K562 (cell line): ENCODE measurements around the gene POGZ. TPM values are rescaled to one million over a fixed set of nuclear protein-coding genes. Genes with fewer than 3 reads are reported as not detected.

ENCODE experiments used
- ATAC-seq: fragments of 200-7000 bp; cut with Tn5 transposase; 3 replicates; pipeline ENCODE4 v1.9.1; 2020; ENCODE audit warnings: moderate library complexity
- BruUV-seq: library from RNA; stranded (reverse); fragments of 400-500 nt; replicated peaks from 2 replicates; lab custom pipeline; 2021; lab: Mats Ljungman, UMichigan
- CTCF ChIA-PET: fragments of 300-600 bp; formaldehyde crosslinking; extraction: SDS; loops from one replicate; lab custom pipeline; 2021; ENCODE audit warnings: low intra/inter-chr PET ratio; lab: Yijun Ruan, JAX
- POLR2A ChIA-PET: fragments of 300-600, 350-650 bp; sonication (Branson Sonifier 250); formaldehyde crosslinking; extraction: SDS; loops from one replicate; lab custom pipeline; 2021; ENCODE audit warnings: antibody characterized with exemption, inconsistent platforms; lab: Yijun Ruan, JAX
- DNase-seq, 4 experiments: peaks; one replicate each; pipeline versions ENCODE4 v3.0.0 to v3.0.0-alpha.2; 2011 to 2018; ENCODE audit warnings: low spot score in 3 of 4, mixed read lengths in 3 of 4; ENCODE audit errors: extremely low read depth in 1 of 4
- FAIRE-seq: peaks from 2 replicates; lab custom pipeline; 2011; peaks lifted over from hg19 to GRCh38; lab: Jason Lieb, UNC
- H2AFZ ChIP-seq: 2 replicates; pipeline ENCODE4 v1.6.0; 2011; ENCODE audit warnings: low read depth, low read length, control low read depth, inconsistent platforms
- H3K27ac ChIP-seq: fragments of 200-600 bp; 3 replicates; pipeline ENCODE4 v1.8.0; 2011; ENCODE audit warnings: low read depth, mild to moderate bottlenecking, control low read depth, inconsistent platforms, low read length, moderate library complexity, mixed read lengths; ENCODE audit errors: extremely low read depth
- H3K27me3 ChIP-seq, 2 experiments: fragments of 300-600 bp in 1 of 2; 2 replicates in 1 of 2; 3 replicates in 1 of 2; pipeline versions ENCODE4 v1.6.0 to v1.8.0; 2011; ENCODE audit warnings: inconsistent platforms in 2 of 2, low read length in 2 of 2, mild to moderate bottlenecking in 1 of 2, mixed read lengths in 1 of 2, moderate library complexity in 1 of 2; ENCODE audit not compliant: control insufficient read depth in 2 of 2, insufficient read depth in 2 of 2
- H3K36me3 ChIP-seq: fragments of 300-600 bp; 3 replicates; pipeline ENCODE4 v1.8.0; 2011; ENCODE audit warnings: mild to moderate bottlenecking, low read length, inconsistent platforms; ENCODE audit not compliant: control insufficient read depth, insufficient read depth
- H3K4me1 ChIP-seq, 2 experiments: fragments of 200-600 bp in 1 of 2; replicated peaks in 1 of 2; 2 replicates in 1 of 2; 3 replicates in 1 of 2; pipeline versions ENCODE4 v1.5.1 to v1.8.0; 2011; ENCODE audit warnings: inconsistent platforms in 2 of 2, low read length in 2 of 2, mild to moderate bottlenecking in 1 of 2, mixed read lengths in 1 of 2, moderate library complexity in 1 of 2; ENCODE audit not compliant: control insufficient read depth in 2 of 2, insufficient read depth in 2 of 2
- H3K4me2 ChIP-seq: 2 replicates; pipeline ENCODE4 v1.6.1; 2011; ENCODE audit warnings: low read length, control low read depth, inconsistent platforms, mixed read lengths; ENCODE audit not compliant: insufficient read depth
- H3K4me3 ChIP-seq: fragments of 200-600 bp; sonication (generic), shearing (Covaris generic); 2 replicates; pipeline ENCODE4 v1.5.1; 2016; ENCODE audit warnings: control low read depth, inconsistent platforms
- H3K79me2 ChIP-seq: fragments of 200-600 bp; 3 replicates; pipeline ENCODE4 v1.8.0; 2011; ENCODE audit warnings: low read length, inconsistent platforms; ENCODE audit not compliant: control insufficient read depth, insufficient read depth
- H3K9ac ChIP-seq, 2 experiments: 2 replicates each; pipeline versions ENCODE4 v1.6.0 to v1.6.1; 2011; ENCODE audit warnings: low read depth in 2 of 2, low read length in 2 of 2, control low read depth in 1 of 2, inconsistent platforms in 1 of 2, mild to moderate bottlenecking in 1 of 2, mixed read lengths in 1 of 2; ENCODE audit not compliant: insufficient read depth in 1 of 2
- H3K9me1 ChIP-seq: one replicate; pipeline ENCODE4 v1.6.0; 2011; ENCODE audit warnings: inconsistent platforms, mild to moderate bottlenecking, low read length, moderate library complexity; ENCODE audit not compliant: control insufficient read depth, insufficient read depth
- H3K9me3 ChIP-seq: replicated peaks from 2 replicates; pipeline ENCODE4 v1.5.1; 2011; ENCODE audit warnings: low read depth, low read length, inconsistent platforms; ENCODE audit not compliant: control insufficient read depth, insufficient read depth
- H4K20me1 ChIP-seq: replicated peaks from 2 replicates; pipeline ENCODE4 v1.6.1; 2011; ENCODE audit warnings: low read length, inconsistent platforms, mixed read lengths; ENCODE audit not compliant: control insufficient read depth, insufficient read depth
- ARID3B ChIP-seq: fragments of 250-450 bp; sonication (Bioruptor Pico); IDR thresholded peaks from 2 replicates; pipeline ENCODE4 v1.4.0; 2020; ENCODE audit warnings: borderline replicate concordance
- CTCF ChIP-seq, 3 experiments: IDR thresholded peaks in 2 of 3; conservative IDR thresholded peaks in 1 of 3; 2 replicates each; pipeline ENCODE4 v1.5.1; 2011 to 2012; ENCODE audit warnings: low read length in 3 of 3, mild to moderate bottlenecking in 3 of 3, control low read depth in 2 of 3, improper control_type of control experiment in 1 of 3, inconsistent platforms in 1 of 3, low read depth in 1 of 3, mixed read lengths in 1 of 3, moderate library complexity in 1 of 3; ENCODE audit not compliant: insufficient read depth in 2 of 3
- NFE2 ChIP-seq: IDR thresholded peaks from 2 replicates; pipeline ENCODE4 v1.6.1; 2014; ENCODE audit warnings: antibody characterized with exemption, low read depth
- RBM25 ChIP-seq: fragments of 200-400 bp; formaldehyde crosslinking; IDR thresholded peaks from 2 replicates; pipeline ENCODE4 v1.6.1; 2018; ENCODE audit warnings: low read length, low read depth, moderate library complexity; ENCODE audit not compliant: severe bottlenecking
- TARDBP ChIP-seq: fragments of 450-650 bp; IDR thresholded peaks from 2 replicates; pipeline ENCODE4 v1.6.1; 2016
- ZKSCAN3 ChIP-seq: fragments of 250-450 bp; sonication (Bioruptor Pico); IDR thresholded peaks from 2 replicates; pipeline ENCODE4 v1.4.0; 2020
- ZNF316 ChIP-seq: fragments of 450-650 bp; IDR thresholded peaks from 2 replicates; pipeline ENCODE4 v1.6.1; 2016
- ZNF395 ChIP-seq: fragments of 200-800 bp; sonication (Bioruptor generic); IDR thresholded peaks from 2 replicates; pipeline ENCODE4 v1.6.1; 2017; ENCODE audit warnings: missing genetic modification characterization, missing compliant biosample characterization
- ZNF584 ChIP-seq: fragments of 200-800 bp; sonication (Bioruptor generic); IDR thresholded peaks from 2 replicates; pipeline ENCODE4 v1.6.1; 2016; ENCODE audit warnings: low read depth, mild to moderate bottlenecking, missing genetic modification characterization, missing compliant biosample characterization
- ZNF707 ChIP-seq: fragments of 250-450 bp; sonication (Bioruptor Pico); conservative IDR thresholded peaks from 2 replicates; pipeline ENCODE4 v1.8.0; 2022; ENCODE audit warnings: inconsistent platforms, mild to moderate bottlenecking, moderate library complexity
- WGBS: fragments of 100-300 bp; shearing (Covaris generic); methylation state at CpG from one replicate; pipeline ENCODE4 v1.1.6; 2016; ENCODE audit warnings: low coverage, mixed read lengths; ENCODE audit not compliant: insufficient coverage; ENCODE audit errors: missing lambda C conversion rate; 5-methylcytosine and 5-hydroxymethylcytosine counted together
- in situ Hi-C: fragments of 300-500 bp; cut with MboI; formaldehyde crosslinking; loops from 4 replicates; pipeline ENCODE4 v1.15.0; 2018; ENCODE audit warnings: inconsistent platforms, mixed read lengths
- intact Hi-C: fragments of 100-400 bp; cut with micrococcal nuclease; formaldehyde crosslinking; loops from 2 replicates; pipeline ENCODE4 v1.14.2; 2022
- polyA plus RNA-seq, 8 experiments: library from polyadenylated mRNA; depleted of rRNA in 4 of 8; stranded (reverse) in 5 of 8; unstranded in 3 of 8; fragments of >200 nt; fragmentation: Nextera tagmentation in 2 of 8; fragmentation: Illumina TruSeq in 1 of 8; extraction: Ambion mirVana in 2 of 8; extraction: Trizol in 1 of 8; gene quantifications; 2 replicates each; pipeline versions ENCODE4 v1.2.1 to v1.2.3, GENCODE V29; 2011 to 2014; ENCODE audit warnings: inconsistent platforms in 1 of 8, missing spikeins in 1 of 8
- total RNA-seq, 7 experiments: library from RNA; depleted of rRNA in 6 of 7; stranded (reverse); fragments of >200 nt in 6 of 7; fragmentation: Illumina TruSeq in 2 of 7; extraction: Trizol in 2 of 7; gene quantifications; 2 replicates each; pipeline versions ENCODE4 v1.2.1 to v1.2.3, GENCODE V29; 2011 to 2021; ENCODE audit warnings: low replicate concordance in 1 of 7

Gene POGZ
- total and polyA plus RNA-seq, 9 of the 15 experiments (the other 6 are each of a cell fraction or from before 2014, with no cell fraction given), result 9.4 to 40.6 (median 21.6) TPM

- Histone ChIP-seq H4K20me1 (no peaks in the 10 kb centered on the region; the same call in 1 of the 2 replicates), H3K4me2 (no peak overlapping the region), H3K27ac (no peak overlapping the region), H3K36me3 (peaks cover 11% of the 10 kb centered on the region; the same call in 2 of the 3 replicates), H2AFZ (no peak overlapping the region), H3K4me3 (no peak overlapping the region), H3K9me1 (no peaks in the 10 kb centered on the region), H3K9me3 (no peaks in the 10 kb centered on the region), H3K27me3 (no peaks in the 10 kb centered on the region), H3K79me2 (peaks cover 76% of the 10 kb centered on the region), H3K4me1 (peaks cover 0 to 15% of the 10 kb centered on the region in 2 experiments; a peak in 4 of 5 replicates), H3K9ac (no peak overlapping the region)
- DNase-seq, result no peak
- ChIA-PET POLR2A (no interaction called here), CTCF (no interaction called here)
- in situ Hi-C loops, result no loop called here
- WGBS, result 71% methylated on average over 1 of the region's 1 CpG
- TF ChIP-seq ZNF707 (CRISPR knock-in tag), result no peak
- TF ChIP-seq RBM25, result peak; percentile 8
- peak; percentile 44; the same call in 1 of the 2 replicates for TF ChIP-seq NFE2
- TF ChIP-seq ZNF316, result 0 out of 2 replicates have a peak, but pooled peaks have one; percentile 1
- intact Hi-C loops, result loop anchor here (5.0 to 10.0 kb wide), 2 partner anchors 76 to 139 kb away; no protein-coding TSS in a partner anchor
- no peak for ATAC-seq
- BruUV-seq, result no TSS peak
- no peak for FAIRE-seq
Measured at GRCh38 chr1:151455966-151456365, 3.3 kb downstream of the POGZ start.

GRCh38 chr1:151455231-151455630 lies 4.1 kb downstream of the POGZ start:
- Histone ChIP-seq H3K27ac (no peak overlapping the region), H3K36me3 (peaks cover 11% of the 10 kb centered on the region; the same call in 2 of the 3 replicates), H3K9me3 (no peaks in the 10 kb centered on the region), H4K20me1 (no peaks in the 10 kb centered on the region; the same call in 1 of the 2 replicates), H3K27me3 (no peaks in the 10 kb centered on the region), H3K4me3 (no peak overlapping the region), H3K79me2 (peaks cover 83% of the 10 kb centered on the region), H3K9ac (no peak overlapping the region), H3K4me2 (no peak overlapping the region), H2AFZ (no peak overlapping the region), H3K9me1 (no peaks in the 10 kb centered on the region), H3K4me1 (peaks cover 0 to 15% of the 10 kb centered on the region in 2 experiments; a peak in 4 of 5 replicates)
- ChIA-PET CTCF (no interaction called here), POLR2A (interaction anchor here (0.6 to 2.6 kb wide), 4 partner anchors 10 to 308 kb away, joined by 3 to 12 read pairs (median 3); partner anchors contain the start of gene MRPL9)
- no TSS peak for BruUV-seq
- in situ Hi-C loops (no loop called here), intact Hi-C loops (loop anchor here (5.0 to 10.0 kb wide), 2 partner anchors 77 to 140 kb away; no protein-coding TSS in a partner anchor)
- WGBS, result 40% methylated on average over 2 of the region's 2 CpGs
- no peak for DNase-seq
- FAIRE-seq, result no peak
- no peak for ATAC-seq
- TF ChIP-seq ZKSCAN3 (CRISPR knock-in tag) (no peak), CTCF (IDR thresholded peaks at IDR 0.05 in 2 of 3, conservative IDR thresholded peaks at IDR 0.05 in 1 of 3; ENCODE audit: insufficient read depth in 2 of 3, low read depth in 1 of 3, low read length in 3 of 3) (no peak), TARDBP (no peak), ZNF584 (CRISPR knock-in tag) (no peak), ZNF395 (CRISPR knock-in tag) (no peak), ARID3B (CRISPR knock-in tag) (no peak)
